ENCODE measurements around the gene KCNQ1. TPM values are rescaled to one million over a fixed set of nuclear protein-coding genes. Genes with fewer than 3 reads are reported as not detected.
A peak's percentile ranks its signal among the peaks of the same experiment; 100 is the strongest.

KCNQ1 gene
- total RNA-seq, 2 experiments from 2014 or later, result 9.1 to 10.9 TPM

DNA sequence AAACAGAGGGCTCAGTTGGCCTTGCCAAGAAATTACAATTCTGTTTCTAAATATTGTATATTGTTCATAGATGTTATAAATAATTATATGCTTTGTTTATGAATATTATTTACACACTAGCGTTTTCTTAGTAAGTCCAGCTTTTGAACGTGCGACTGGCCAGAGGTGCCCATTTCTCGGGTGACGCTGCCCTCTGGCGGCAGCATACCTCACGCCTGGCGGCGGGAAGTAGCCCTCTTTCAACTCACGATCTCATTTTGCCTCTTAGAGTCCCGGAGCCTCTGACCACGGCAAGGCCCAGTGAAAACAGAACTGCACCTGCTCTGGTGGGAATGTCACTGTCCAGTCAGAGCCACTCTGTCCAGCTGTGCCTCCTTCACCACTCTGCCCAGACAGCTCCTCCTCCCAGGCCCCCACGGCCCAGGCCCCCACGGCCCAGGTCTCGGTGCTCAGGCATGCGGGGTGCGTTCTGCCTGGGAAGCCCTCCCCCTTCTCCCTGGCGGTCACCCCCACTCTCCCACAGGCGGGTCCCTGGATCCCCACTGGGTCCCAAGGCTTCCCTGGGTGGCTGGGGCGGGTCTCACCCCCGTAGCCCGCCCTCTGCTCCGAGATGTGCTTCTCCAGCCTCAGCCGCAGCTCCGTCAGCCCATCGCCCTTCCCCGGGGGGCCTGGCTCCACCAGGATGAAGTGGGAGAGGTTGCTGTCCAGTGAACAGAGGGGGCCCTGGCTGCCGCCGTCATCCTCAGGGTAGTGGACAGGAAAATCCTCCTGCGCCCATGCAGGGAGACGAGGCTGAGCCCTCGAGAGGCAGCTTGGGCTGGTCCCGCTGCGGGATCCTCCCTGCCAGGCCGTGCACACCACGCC, 24.9 kb upstream of the KCNQ1 start:
- H3K9me3 Mint-ChIP-seq (ENCODE audit: low read depth), result no peaks in the 10 kb centered on the region
- H3K27ac Mint-ChIP-seq, result no peak overlapping the region
- DNase-seq (peak; percentile 79), ATAC-seq (peak; percentile 56)
- H3K27me3 Mint-ChIP-seq, result no peaks in the 10 kb centered on the region
- no peaks in the 10 kb centered on the region for H3K4me1 Mint-ChIP-seq
- CTCF ChIA-PET, result interaction anchor here (0.5 to 5.1 kb wide), 32 partner anchors 10 to 468 kb away, joined by 3 to 102 read pairs (median 4); partner anchors contain the start of genes C11orf21, CD81, TSPAN32 and TSSC4
- intact Hi-C loops (cut with DNase I, micrococcal nuclease), result loop anchor here (1.0 to 2.0 kb wide), 6 partner anchors 20 to 254 kb away; partner anchors contain the start of gene TSSC4 (in 1 of the 2)
- no peaks in the 10 kb centered on the region for H3K36me3 Mint-ChIP-seq (ENCODE audit: low read depth)
- H3K4me3 Mint-ChIP-seq, result no peak overlapping the region
- POLR2A ChIA-PET, result no interaction called here

DNA sequence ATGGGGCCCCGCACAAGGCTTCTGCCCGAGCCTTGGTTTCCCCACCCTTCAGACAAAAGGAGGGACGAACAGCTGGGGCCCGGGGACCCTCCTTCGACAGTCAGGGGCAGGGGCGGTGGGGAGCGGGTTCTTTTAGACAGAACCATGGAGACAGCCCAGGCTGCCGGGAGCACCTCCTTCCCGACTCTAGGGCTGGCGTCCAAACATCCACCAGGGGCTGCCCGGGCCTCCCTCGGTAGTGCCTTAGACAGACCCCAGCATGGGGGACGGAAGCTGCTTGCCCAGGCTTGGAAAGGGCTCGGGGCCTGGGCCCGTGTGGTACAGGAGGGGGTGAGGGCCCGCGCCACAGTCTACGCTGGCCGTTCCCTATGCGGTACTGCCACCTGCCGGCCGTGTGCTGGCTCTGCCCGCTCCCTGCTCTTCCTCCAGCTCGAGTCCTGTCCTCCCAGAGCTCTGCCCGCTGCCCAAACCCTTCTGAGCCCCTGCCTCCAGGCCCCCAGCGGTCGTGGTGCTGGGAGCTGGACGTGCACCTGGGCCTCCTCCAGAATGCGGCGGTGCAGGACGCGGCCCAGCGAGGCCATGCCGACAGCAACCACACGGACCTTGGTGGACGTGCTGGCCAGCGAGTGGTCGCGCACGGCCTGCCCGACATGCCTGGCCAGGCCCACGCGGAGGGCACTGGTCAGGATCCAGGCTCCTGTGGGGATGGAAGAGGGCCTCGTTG, 24.1 kb upstream of the KCNQ1 start:
- no peaks in the 10 kb centered on the region for H3K9me3 Mint-ChIP-seq (ENCODE audit: low read depth)
- DNase-seq, result peak; percentile 85

DNA sequence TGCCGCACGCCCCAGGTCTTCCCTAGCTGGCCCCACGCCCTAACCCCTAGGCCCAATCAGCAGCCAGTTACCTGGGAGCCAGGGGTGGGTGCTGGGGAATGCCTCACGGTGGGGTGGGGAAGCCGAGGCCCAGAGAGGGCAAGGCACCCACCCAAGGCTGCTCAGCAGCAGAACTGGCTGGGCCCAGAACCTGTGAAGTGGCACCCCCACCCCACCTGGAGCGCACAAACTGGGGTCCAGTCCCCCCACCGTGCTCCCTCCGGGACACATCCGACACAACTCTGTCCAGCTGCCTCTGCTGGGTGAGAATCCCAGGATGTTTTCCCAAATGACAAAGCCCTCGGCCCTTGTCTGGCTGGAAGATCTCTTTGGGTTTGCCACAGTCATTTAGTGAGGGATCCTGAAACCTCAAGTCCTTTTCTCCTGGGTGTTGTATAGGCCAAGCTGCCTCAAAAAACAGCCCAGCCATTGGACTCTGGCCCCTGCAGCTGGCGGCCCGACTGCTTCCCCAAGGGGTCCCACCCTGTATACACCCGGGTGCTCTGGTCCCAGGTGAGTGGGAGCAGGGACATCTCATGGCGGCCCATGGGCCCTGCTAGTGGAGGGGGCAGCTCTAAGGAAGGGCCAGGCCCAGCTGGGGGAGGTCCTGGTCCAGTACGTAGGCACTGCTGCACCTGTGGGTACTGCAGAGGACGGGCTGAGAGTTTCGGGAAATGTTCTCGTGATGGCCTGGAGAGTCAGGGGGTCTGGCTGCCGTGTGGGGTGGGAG, 23.4 kb upstream of the KCNQ1 start:
- ATAC-seq (no peak), DNase-seq (no peak)
- H3K27ac Mint-ChIP-seq, result no peak overlapping the region
- H3K4me3 Mint-ChIP-seq, result no peak overlapping the region
- H3K27me3 Mint-ChIP-seq, result no peaks in the 10 kb centered on the region
- H3K36me3 Mint-ChIP-seq (ENCODE audit: low read depth), result no peaks in the 10 kb centered on the region
- no peaks in the 10 kb centered on the region for H3K9me3 Mint-ChIP-seq (ENCODE audit: low read depth)
- ChIA-PET POLR2A (interaction anchor here (0.6 kb wide), 1 partner anchor 479 kb away, joined by 3 read pairs; no protein-coding TSS in a partner anchor), CTCF (interaction anchor here (0.5 to 5.1 kb wide), 29 partner anchors 12 to 617 kb away, joined by 3 to 102 read pairs (median 4); partner anchors contain the start of genes C11orf21, CD81, TSPAN32 and TSSC4)
- intact Hi-C loops (cut with DNase I, micrococcal nuclease), result loop anchor here in 1 of 2 experiments (2.0 kb wide), 1 partner anchor 235 kb away; no protein-coding TSS in a partner anchor
- no peaks in the 10 kb centered on the region for H3K4me1 Mint-ChIP-seq

More for the DNA sequence above, 24.1 kb upstream of the KCNQ1 start:
- H3K27me3 Mint-ChIP-seq, result no peaks in the 10 kb centered on the region
- peak; percentile 96 for ATAC-seq
- no peak overlapping the region for H3K27ac Mint-ChIP-seq
- CTCF ChIA-PET, result interaction anchor here (0.5 to 5.1 kb wide), 31 partner anchors 11 to 617 kb away, joined by 3 to 102 read pairs (median 4); partner anchors contain the start of genes C11orf21, CD81, TSPAN32 and TSSC4
- no peak overlapping the region for H3K4me3 Mint-ChIP-seq
- POLR2A ChIA-PET, result interaction anchor here (0.6 kb wide), 1 partner anchor 479 kb away, joined by 3 read pairs; no protein-coding TSS in a partner anchor
- H3K4me1 Mint-ChIP-seq, result no peaks in the 10 kb centered on the region
- H3K36me3 Mint-ChIP-seq (ENCODE audit: low read depth), result no peaks in the 10 kb centered on the region
- intact Hi-C loops (cut with DNase I, micrococcal nuclease), result loop anchor here (1.0 to 2.0 kb wide), 5 partner anchors 115 to 254 kb away; no protein-coding TSS in a partner anchor

DNA sequence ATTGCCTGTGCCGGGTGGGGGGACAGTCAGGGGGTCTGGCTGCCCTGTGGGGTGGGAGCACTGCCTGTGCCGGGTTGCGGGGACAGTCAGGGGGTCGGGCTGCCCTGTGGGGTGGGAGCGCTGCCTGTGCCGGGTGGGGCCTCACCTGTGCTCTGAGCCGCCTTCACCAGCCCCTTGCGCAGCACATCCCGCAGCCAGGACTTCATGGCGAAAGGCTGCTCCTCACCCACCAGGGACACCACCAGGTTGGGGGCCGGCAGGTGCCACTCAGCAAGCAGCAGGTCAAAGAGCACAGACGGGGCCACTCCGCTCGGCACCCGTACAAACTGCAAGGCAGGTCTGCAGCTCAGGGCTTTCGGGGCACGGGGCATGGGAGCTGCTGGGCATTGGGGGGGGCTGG, 22.8 kb upstream of the KCNQ1 start:
- intact Hi-C loops (cut with DNase I, micrococcal nuclease), result loop anchor here in 1 of 2 experiments (2.0 kb wide), 1 partner anchor 235 kb away; no protein-coding TSS in a partner anchor
- DNase-seq (no peak), ATAC-seq (no peak)
- Mint-ChIP-seq H3K27ac (no peak overlapping the region), H3K9me3 (ENCODE audit: low read depth) (no peaks in the 10 kb centered on the region), H3K4me3 (no peak overlapping the region), H3K36me3 (ENCODE audit: low read depth) (no peaks in the 10 kb centered on the region), H3K27me3 (no peaks in the 10 kb centered on the region), H3K4me1 (no peaks in the 10 kb centered on the region)
- CTCF ChIA-PET, result interaction anchor here (0.5 to 5.1 kb wide), 8 partner anchors 75 to 338 kb away, joined by 3 to 102 read pairs (median 4); partner anchors contain the start of genes C11orf21 and TSPAN32
- POLR2A ChIA-PET, result no interaction called here

DNA sequence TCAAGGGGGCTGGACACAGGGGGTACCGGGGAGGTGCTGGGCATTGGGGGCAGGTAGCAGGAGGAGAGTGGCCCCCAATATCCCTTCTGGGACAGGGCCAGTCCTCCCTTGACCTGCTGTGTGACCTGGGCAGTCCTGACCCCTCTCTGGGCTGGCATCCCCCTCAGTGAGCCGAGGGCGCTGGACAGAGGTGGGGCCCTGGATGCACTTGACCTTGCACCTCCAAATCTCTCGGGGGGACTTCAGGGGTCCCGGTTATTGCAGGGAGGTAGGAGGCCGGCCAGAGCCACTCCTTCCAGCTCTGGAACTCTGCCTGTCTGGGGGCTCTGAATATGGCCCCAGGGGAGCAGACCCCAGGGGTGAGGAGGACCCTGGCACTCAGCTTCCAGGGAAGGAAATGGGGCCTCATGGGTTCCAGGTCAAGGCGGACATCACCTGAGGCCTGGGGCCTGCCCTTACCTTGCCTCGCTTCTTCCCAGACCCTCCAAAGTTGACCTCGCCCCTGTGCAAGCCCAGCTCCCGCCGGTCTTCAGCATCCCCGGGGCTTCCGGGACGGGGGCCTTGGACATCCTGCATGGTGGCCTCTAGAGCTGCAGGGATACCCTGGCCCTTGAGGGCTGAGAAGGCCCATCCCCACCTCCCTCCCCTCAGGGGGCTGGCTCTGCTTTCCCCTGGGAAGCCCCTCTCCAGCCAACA, 22.2 kb upstream of the KCNQ1 start:
- no peaks in the 10 kb centered on the region for H3K36me3 Mint-ChIP-seq (ENCODE audit: low read depth)
- intact Hi-C loops (cut with DNase I, micrococcal nuclease), result no loop called here
- no peaks in the 10 kb centered on the region for H3K9me3 Mint-ChIP-seq (ENCODE audit: low read depth)
- no peak overlapping the region for H3K4me3 Mint-ChIP-seq
- no peak overlapping the region for H3K27ac Mint-ChIP-seq
- POLR2A ChIA-PET, result no interaction called here
- no peaks in the 10 kb centered on the region for H3K4me1 Mint-ChIP-seq
- DNase-seq, result no peak
- no peak for ATAC-seq
- no peaks in the 10 kb centered on the region for H3K27me3 Mint-ChIP-seq
- CTCF ChIA-PET, result interaction anchor here (0.8 to 1.0 kb wide), 3 partner anchors 117 to 470 kb away, joined by 3 to 4 read pairs (median 4); no protein-coding TSS in a partner anchor

DNA sequence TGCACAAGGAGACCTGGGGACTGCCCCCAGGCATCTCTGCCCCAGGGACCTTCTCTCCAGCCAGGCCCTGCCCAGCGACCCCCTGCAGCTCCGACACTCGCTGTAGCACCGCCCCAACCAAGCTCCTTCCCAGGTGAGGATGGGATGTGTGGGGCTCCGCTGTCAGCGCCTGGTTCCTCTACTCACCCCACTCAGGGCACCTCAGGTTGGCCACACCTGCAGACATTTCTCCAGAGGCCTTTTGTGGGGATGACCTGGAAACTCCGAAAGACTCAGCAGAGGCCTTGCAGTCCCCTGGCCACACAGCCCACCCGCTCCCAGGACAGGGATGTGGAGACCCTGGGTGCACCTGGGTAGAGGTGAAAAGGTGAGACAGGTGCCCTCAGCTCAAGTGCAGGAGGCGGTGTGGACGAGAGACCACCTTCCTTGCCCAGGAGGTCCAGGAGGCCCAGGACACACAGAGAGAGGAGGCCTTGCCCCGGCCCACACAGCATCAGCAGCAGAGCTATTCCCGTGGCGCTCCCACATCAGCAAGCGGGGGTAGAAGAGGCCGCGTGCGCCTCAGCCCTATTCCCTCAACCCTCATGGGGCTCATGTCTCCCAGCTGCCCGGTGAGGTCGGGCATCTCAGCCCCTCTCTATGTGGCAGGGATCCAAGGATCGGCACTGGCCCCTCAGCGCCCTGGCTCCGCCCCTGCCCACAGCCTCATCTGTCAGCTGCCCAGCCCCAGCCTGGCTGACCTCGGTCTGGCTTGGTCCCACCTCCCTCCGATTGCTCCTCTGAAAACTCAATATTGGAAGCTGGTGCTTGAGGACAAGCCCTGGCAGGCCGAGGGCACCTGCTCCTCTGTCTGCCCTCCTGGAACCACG, 21.4 kb upstream of the KCNQ1 start:
- Mint-ChIP-seq H3K27me3 (no peaks in the 10 kb centered on the region), H3K36me3 (ENCODE audit: low read depth) (no peaks in the 10 kb centered on the region), H3K27ac (no peak overlapping the region), H3K4me3 (no peak overlapping the region), H3K9me3 (ENCODE audit: low read depth) (no peaks in the 10 kb centered on the region), H3K4me1 (no peaks in the 10 kb centered on the region)
- DNase-seq (no peak), ATAC-seq (no peak)
- intact Hi-C loops (cut with DNase I, micrococcal nuclease), result no loop called here
- POLR2A ChIA-PET, result interaction anchor here (0.5 kb wide), 1 partner anchor 189 kb away, joined by 6 read pairs; no protein-coding TSS in a partner anchor
- CTCF ChIA-PET, result interaction anchor here (1.0 to 1.4 kb wide), 5 partner anchors 108 to 469 kb away, joined by 3 to 5 read pairs (median 4); no protein-coding TSS in a partner anchor

DNA sequence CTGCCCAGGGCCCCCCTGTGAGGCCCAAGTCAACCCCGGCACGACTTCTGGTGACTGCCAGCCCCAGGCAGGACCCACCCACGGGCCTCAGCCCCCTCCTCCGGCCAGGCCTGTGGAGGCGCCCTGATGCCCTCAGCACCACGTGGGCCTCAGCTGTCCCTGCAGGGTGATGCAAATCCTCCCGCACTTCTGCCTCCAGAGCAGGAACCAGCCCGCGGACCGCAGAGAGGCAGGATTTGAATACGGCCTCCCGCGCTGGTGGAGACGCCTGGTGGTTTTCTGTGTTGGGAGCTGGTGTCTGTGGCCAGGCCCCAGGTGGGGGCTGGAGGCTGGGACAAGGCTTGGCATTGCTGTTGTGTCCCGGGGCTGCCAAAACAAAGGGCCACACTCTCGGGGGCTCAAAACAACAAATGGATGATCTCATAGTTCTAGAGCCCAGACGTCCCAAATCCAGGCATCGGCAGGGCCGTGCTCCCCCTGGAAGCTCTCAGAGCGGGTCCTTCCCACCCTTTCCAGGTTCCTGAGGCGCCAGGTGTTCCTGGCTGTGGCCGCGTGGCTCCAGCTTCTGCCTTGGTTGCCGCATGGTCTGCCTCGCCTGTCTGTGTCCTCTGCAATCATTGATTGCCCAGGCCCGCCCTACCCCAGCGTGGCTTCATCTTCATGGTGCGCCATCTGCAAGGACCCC, 19.9 kb upstream of the KCNQ1 start:
- Mint-ChIP-seq H3K27ac (no peak overlapping the region), H3K27me3 (no peaks in the 10 kb centered on the region), H3K9me3 (ENCODE audit: low read depth) (no peaks in the 10 kb centered on the region), H3K36me3 (ENCODE audit: low read depth) (no peaks in the 10 kb centered on the region), H3K4me1 (no peaks in the 10 kb centered on the region), H3K4me3 (no peak overlapping the region)
- ChIA-PET POLR2A (no interaction called here), CTCF (interaction anchor here (0.7 to 3.5 kb wide), 5 partner anchors 16 to 463 kb away, joined by 3 to 51 read pairs (median 3); no protein-coding TSS in a partner anchor)
- ATAC-seq, result no peak
- no peak for DNase-seq
- intact Hi-C loops (cut with DNase I, micrococcal nuclease), result no loop called here

DNA sequence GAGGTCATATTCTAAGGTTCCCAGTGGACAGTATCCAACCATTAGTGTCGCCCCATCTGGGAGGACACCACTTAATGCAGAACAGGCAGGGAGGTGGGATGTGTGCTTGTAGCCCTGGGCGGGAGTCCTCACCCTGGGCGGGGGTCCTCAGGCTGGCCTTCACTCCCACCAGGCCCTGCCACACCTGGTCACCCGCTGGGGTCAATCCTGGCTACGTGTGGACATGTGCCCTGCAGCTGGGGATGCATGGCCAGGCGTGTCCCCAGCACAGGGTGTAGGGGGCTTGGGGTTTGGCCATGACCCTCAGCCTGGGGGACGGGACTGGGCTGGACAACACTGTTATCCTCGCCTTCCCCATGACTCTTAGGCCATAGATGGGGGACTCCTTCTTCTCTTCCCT, 19.3 kb upstream of the KCNQ1 start:
- CTCF ChIA-PET, result interaction anchor here (0.7 to 3.5 kb wide), 4 partner anchors 58 to 462 kb away, joined by 3 to 51 read pairs (median 3); no protein-coding TSS in a partner anchor
- H3K4me1 Mint-ChIP-seq, result no peaks in the 10 kb centered on the region
- no peak overlapping the region for H3K4me3 Mint-ChIP-seq
- DNase-seq (no peak), ATAC-seq (no peak)
- POLR2A ChIA-PET, result no interaction called here
- intact Hi-C loops (cut with DNase I, micrococcal nuclease), result no loop called here
- H3K9me3 Mint-ChIP-seq (ENCODE audit: low read depth), result no peaks in the 10 kb centered on the region
- H3K27me3 Mint-ChIP-seq, result no peaks in the 10 kb centered on the region
- no peaks in the 10 kb centered on the region for H3K36me3 Mint-ChIP-seq (ENCODE audit: low read depth)
- H3K27ac Mint-ChIP-seq, result no peak overlapping the region

DNA sequence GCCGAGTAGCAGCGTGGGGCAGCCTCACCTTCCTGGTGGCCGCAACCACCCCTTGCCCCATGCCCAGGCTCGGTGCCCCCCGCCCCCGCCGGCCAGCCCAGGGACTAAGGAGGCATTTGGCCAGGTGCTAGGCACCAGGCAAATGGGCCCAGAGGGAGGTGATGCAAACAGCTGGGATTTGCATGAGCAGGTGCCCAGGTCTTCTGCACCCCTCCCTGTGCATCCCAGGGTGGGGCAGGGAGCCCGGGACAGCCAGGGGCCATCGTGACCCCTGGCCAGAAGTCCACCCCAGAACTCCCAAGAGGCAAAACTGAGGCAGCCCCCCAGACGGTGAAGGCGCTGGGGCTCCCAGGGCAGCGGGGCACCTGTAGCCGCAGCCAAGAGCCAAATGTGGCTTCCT, 18.6 kb upstream of the KCNQ1 start:
- no peak for ATAC-seq
- H3K4me1 Mint-ChIP-seq, result no peaks in the 10 kb centered on the region
- H3K4me3 Mint-ChIP-seq, result no peak overlapping the region
- H3K36me3 Mint-ChIP-seq (ENCODE audit: low read depth), result no peaks in the 10 kb centered on the region
- intact Hi-C loops (cut with DNase I, micrococcal nuclease), result no loop called here
- no peak for DNase-seq
- no peaks in the 10 kb centered on the region for H3K27me3 Mint-ChIP-seq
- POLR2A ChIA-PET, result no interaction called here
- no peaks in the 10 kb centered on the region for H3K9me3 Mint-ChIP-seq (ENCODE audit: low read depth)
- CTCF ChIA-PET, result interaction anchor here (1.0 to 3.5 kb wide), 2 partner anchors 58 to 106 kb away, joined by 3 to 51 read pairs; no protein-coding TSS in a partner anchor
- no peak overlapping the region for H3K27ac Mint-ChIP-seq
